GM23338 (cell line): Measurements from ENCODE around the gene VPS45. TPM values are rescaled to one million over a fixed set of nuclear protein-coding genes. Genes with fewer than 3 reads are reported as not detected.
"Not testable (repeated sequence)": the region's sequence is repeated elsewhere in the genome, so short reads cannot be mapped to it uniquely, and the experiment has no call there.

Experiments used
- ATAC-seq: fragments of 200-7000 bp; cut with Tn5 transposase; 3 replicates; pipeline ENCODE4 v1.9.1; 2020
- DNase-seq: peaks from one replicate; pipeline ENCODE4 v3.0.0-alpha.2; 2015; ENCODE audit warnings: low spot score
- H2AFZ ChIP-seq: fragments of 200-600 bp; sonication (generic); 2 replicates; pipeline ENCODE4 v1.8.0; 2016; ENCODE audit warnings: antibody characterized with exemption, mild to moderate bottlenecking, moderate library complexity
- H3F3A ChIP-seq: fragments of 200-600 bp; sonication (generic); replicated peaks from 2 replicates; pipeline ENCODE4 v1.8.0; 2017; ENCODE audit warnings: antibody characterized with exemption, mixed run types, low read depth
- H3K27ac ChIP-seq: fragments of 200-600 bp; sonication (generic); 2 replicates; pipeline ENCODE4 v1.6.1; 2016; ENCODE audit warnings: low read depth
- H3K27me3 ChIP-seq: fragments of 200-600 bp; sonication (generic); 2 replicates; pipeline ENCODE4 v1.8.0; 2016; ENCODE audit warnings: mild to moderate bottlenecking, mixed run types, moderate library complexity; ENCODE audit not compliant: insufficient read depth
- H3K36me3 ChIP-seq: fragments of 200-600 bp; sonication (generic); 2 replicates; pipeline ENCODE4 v1.8.0; 2016; ENCODE audit warnings: mild to moderate bottlenecking; ENCODE audit not compliant: insufficient read depth
- H3K4me1 ChIP-seq: fragments of 200-600 bp; sonication (generic); 2 replicates; pipeline ENCODE4 v1.8.0; 2016; ENCODE audit warnings: mild to moderate bottlenecking, moderate library complexity; ENCODE audit not compliant: insufficient read depth
- H3K4me2 ChIP-seq: fragments of 200-600 bp; sonication (generic); 2 replicates; pipeline ENCODE4 v1.7.1; 2017; ENCODE audit warnings: mixed run types
- H3K4me3 ChIP-seq: fragments of 200-600 bp; sonication (generic); 2 replicates; pipeline ENCODE4 v1.6.1; 2016; ENCODE audit warnings: mixed run types
- H3K79me2 ChIP-seq: fragments of 200-600 bp; sonication (generic); replicated peaks from 2 replicates; pipeline ENCODE4 v1.8.0; 2017; ENCODE audit warnings: mild to moderate bottlenecking; ENCODE audit not compliant: insufficient read depth
- H3K9me2 ChIP-seq: fragments of 200-600 bp; sonication (generic); 2 replicates; pipeline ENCODE4 v1.8.0; 2017; ENCODE audit not compliant: insufficient read depth
- H4K20me1 ChIP-seq: fragments of 200-600 bp; sonication (generic); replicated peaks from 2 replicates; pipeline ENCODE4 v1.8.0; 2017; ENCODE audit warnings: mild to moderate bottlenecking; ENCODE audit not compliant: insufficient read depth
- H3K27ac Mint-ChIP-seq: 2 replicates; pipeline ENCODE4 v1.8.0; 2020; ENCODE audit warnings: inconsistent platforms, mild to moderate bottlenecking, moderate library complexity, mixed read lengths
- H3K27me3 Mint-ChIP-seq: 3 replicates; pipeline ENCODE4 v1.8.0; 2022; ENCODE audit warnings: low read depth, mild to moderate bottlenecking, moderate library complexity, mixed read lengths, inconsistent platforms; ENCODE audit not compliant: insufficient read depth, poor library complexity
- H3K36me3 Mint-ChIP-seq: 3 replicates; pipeline ENCODE4 v1.8.0; 2021; ENCODE audit warnings: low read depth, mild to moderate bottlenecking, inconsistent platforms, moderate library complexity, mixed read lengths
- H3K4me1 Mint-ChIP-seq: 3 replicates; pipeline ENCODE4 v1.8.0; 2020; ENCODE audit warnings: mild to moderate bottlenecking, inconsistent platforms, mixed read lengths
- H3K4me3 Mint-ChIP-seq: 3 replicates; pipeline ENCODE4 v1.8.0; 2021; ENCODE audit warnings: moderate library complexity, mild to moderate bottlenecking, inconsistent platforms, mixed read lengths
- H3K9me3 Mint-ChIP-seq: 3 replicates; pipeline ENCODE4 v1.8.0; 2020; ENCODE audit warnings: moderate library complexity, mild to moderate bottlenecking, inconsistent platforms, mixed read lengths
- ETS1 ChIP-seq: IDR thresholded peaks from 2 replicates; pipeline ENCODE4 v1.6.1; 2016; ENCODE audit warnings: antibody characterized with exemption
- REST ChIP-seq: IDR thresholded peaks from one replicate; pipeline ENCODE4 v1.6.1; 2018; ENCODE audit warnings: antibody characterized with exemption; ENCODE audit not compliant: unreplicated experiment
- ZNF114 ChIP-seq: fragments of 250-450 bp; sonication (Bioruptor Pico); IDR thresholded peaks from 2 replicates; pipeline ENCODE4 v1.5.0; 2020; ENCODE audit warnings: mild to moderate bottlenecking, moderate library complexity
- polyA plus RNA-seq: library from polyadenylated mRNA; unstranded; fragments of >200 nt; fragmentation: Nextera tagmentation; extraction: Ambion mirVana; gene quantifications from 2 replicates; pipeline ENCODE4 v1.2.1, GENCODE V29; 2016
- total RNA-seq: library from RNA; depleted of rRNA; stranded (reverse); fragments of >200 nt; shearing (Covaris generic); gene quantifications from 2 replicates; pipeline ENCODE4 v1.2.3, GENCODE V29; 2014

Gene VPS45
- total and polyA plus RNA-seq, 2 experiments from 2014 or later: 23.5 to 37.5 TPM

GRCh38 chr1:150144606-150145005 lies 77.0 kb downstream of the VPS45 start (continued):
- no peak for TF ChIP-seq ETS1
- TF ChIP-seq REST: no peak

- not testable (repeated sequence) for H3K9me3 Mint-ChIP-seq, H3K4me3 Mint-ChIP-seq, H3K9me2 ChIP-seq, H3K27ac ChIP-seq, H3K79me2 ChIP-seq, H3K4me2 ChIP-seq, H3F3A ChIP-seq, H3K4me1 ChIP-seq, H3K27ac Mint-ChIP-seq, H3K36me3 ChIP-seq, H4K20me1 ChIP-seq, ATAC-seq, H3K4me3 ChIP-seq, H3K36me3 Mint-ChIP-seq, DNase-seq, H2AFZ ChIP-seq
- H3K27me3 ChIP-seq: peaks cover 26% of the 10 kb centered on the region
- Mint-ChIP-seq H3K27me3 (peaks cover 15% of the 10 kb centered on the region), H3K4me1 (peaks cover 16% of the 10 kb centered on the region)
Observed at GRCh38 chr1:150146016-150146415, 78.4 kb downstream of the VPS45 start.

- H3K4me3 ChIP-seq: no peak overlapping the region
- no peaks in the 10 kb centered on the region; the same call in 1 of the 2 replicates for H4K20me1 ChIP-seq
- peaks cover 25% of the 10 kb centered on the region for H3K4me1 Mint-ChIP-seq
- ATAC-seq: no peak
- H3K27me3 Mint-ChIP-seq: peaks cover 16% of the 10 kb centered on the region
- peaks cover 4% of the 10 kb centered on the region; the same call in 1 of the 3 replicates for H3K36me3 Mint-ChIP-seq
- H3K4me1 ChIP-seq: peaks cover 11% of the 10 kb centered on the region
- no peak for DNase-seq
- peaks cover 33% of the 10 kb centered on the region for H3K27me3 ChIP-seq
- H2AFZ ChIP-seq: no peak overlapping the region
- H3K9me2 ChIP-seq: no peaks in the 10 kb centered on the region
- no peak overlapping the region; the same call in 2 of the 3 replicates for H3K4me3 Mint-ChIP-seq
- H3K79me2 ChIP-seq: peaks cover 12% of the 10 kb centered on the region
- no peak overlapping the region for H3K27ac Mint-ChIP-seq
- no peaks in the 10 kb centered on the region for H3K36me3 ChIP-seq
- no peak overlapping the region for H3K27ac ChIP-seq
- no peak overlapping the region for H3K4me2 ChIP-seq
- H3F3A ChIP-seq: no peaks in the 10 kb centered on the region; the same call in 1 of the 2 replicates
- H3K9me3 Mint-ChIP-seq: no peaks in the 10 kb centered on the region
- TF ChIP-seq ZNF114 (CRISPR knock-in tag): no peak
- TF ChIP-seq REST: no peak
Observed at GRCh38 chr1:150146849-150147542, 79.4 kb downstream of the VPS45 start.
